Measurements from ENCODE around the gene NFATC2. TPM values are rescaled to one million over a fixed set of nuclear protein-coding genes. Genes with fewer than 3 reads are reported as not detected.

The NFATC2 gene
- total RNA-seq (8.8 TPM), polyA plus RNA-seq (2.1 TPM)

- H3K4me1 ChIP-seq (ENCODE audit: insufficient read depth), result peaks cover 2% of the 10 kb centered on the region
- H3K27ac ChIP-seq (ENCODE audit: low read depth), result peak within 1 kb of the TSS; percentile 40
- 13% methylated on average over 67 of the region's 67 CpGs for whole genome bisulfite sequencing
- H3K36me3 ChIP-seq (ENCODE audit: insufficient read depth), result no peaks in the 10 kb centered on the region
- no peak for DNase-seq (ENCODE audit: extremely low spot score)
- peak within 1 kb of the TSS; percentile 46 for H3K4me3 ChIP-seq (ENCODE audit: low read depth, low read length)
These were observed at the start of gene NFATC2 for GRCh38 chr20:51542571-51543421. Gene NFATC2 (minus strand): TSS chr20:51542719. CDS start chr20:51542499, 220 bp downstream.

DNA sequence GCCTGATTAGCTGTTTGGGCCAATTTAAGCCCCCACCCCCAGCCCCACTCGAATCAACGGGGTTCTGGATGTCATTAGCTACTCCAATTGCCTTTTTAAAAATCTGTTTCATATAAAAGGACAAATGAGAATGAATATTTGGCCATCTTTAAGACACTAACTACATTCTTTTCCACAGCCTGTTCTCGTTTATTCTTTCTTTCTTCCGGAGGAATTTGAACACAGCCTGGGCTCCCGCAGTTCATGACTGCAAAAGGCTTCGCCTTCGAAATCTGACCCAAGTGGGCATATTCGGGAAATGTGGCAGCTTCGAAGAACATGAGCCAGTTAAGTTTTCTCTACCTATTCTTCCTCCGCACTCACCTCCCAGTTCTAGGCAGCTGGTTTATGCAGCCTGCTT is 49.4 kb upstream of the NFATC2 start:
- no peaks in the 10 kb centered on the region for H3K4me1 ChIP-seq (ENCODE audit: insufficient read depth)
- no peak overlapping the region for H3K27ac ChIP-seq (ENCODE audit: low read depth)
- WGBS, result 81% methylated on average over 10 of the region's 10 CpGs
- no peak for DNase-seq (ENCODE audit: extremely low spot score)
- H3K36me3 ChIP-seq (ENCODE audit: insufficient read depth), result no peaks in the 10 kb centered on the region
- no peak overlapping the region for H3K4me3 ChIP-seq (ENCODE audit: low read depth, low read length)

DNA sequence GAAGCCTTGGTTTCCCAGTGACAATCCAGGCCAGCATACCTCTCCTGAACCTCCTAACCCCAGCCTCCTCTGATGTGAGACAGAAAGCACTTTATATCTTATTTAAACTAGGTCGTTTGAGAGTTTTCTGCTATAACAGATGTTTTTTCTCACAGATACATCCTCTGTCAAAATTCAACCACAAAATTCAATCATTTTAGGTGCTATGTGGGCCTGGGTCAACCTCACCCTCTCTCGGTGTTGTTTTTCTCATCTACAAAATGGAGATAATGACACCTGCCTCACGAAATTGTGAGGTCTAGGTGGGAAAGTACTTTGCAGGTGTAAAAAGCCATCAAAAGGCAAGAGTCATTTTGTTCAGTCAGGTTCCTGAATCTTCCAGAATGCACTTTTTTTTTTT is 46.2 kb upstream of the NFATC2 start:
- no peak for DNase-seq (ENCODE audit: extremely low spot score)
- Histone ChIP-seq H3K27ac (ENCODE audit: low read depth) (no peak overlapping the region), H3K36me3 (ENCODE audit: insufficient read depth) (no peaks in the 10 kb centered on the region), H3K4me3 (ENCODE audit: low read depth, low read length) (no peak overlapping the region), H3K4me1 (ENCODE audit: insufficient read depth) (no peaks in the 10 kb centered on the region)
- 69% methylated on average over 3 of the region's 3 CpGs for WGBS

DNA sequence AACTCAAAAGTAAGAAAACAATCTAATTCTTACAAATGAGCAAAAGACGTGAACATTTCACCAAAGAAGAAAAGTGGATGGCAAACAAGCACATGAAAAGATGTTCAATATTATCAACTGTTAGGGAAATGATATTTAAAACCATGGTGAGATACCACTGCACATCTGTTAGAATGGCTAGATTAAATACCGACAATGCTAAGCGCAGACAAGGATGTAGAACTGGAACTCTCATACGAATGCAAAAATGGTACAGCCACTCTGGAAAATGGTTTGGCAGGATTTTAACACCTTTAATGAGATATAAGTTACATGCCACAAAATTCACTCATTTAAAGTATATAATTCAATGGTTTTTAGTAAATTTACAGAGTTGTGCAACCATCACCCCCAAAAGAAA is 44.6 kb upstream of the NFATC2 start:
- 95% methylated on average over 4 of the region's 4 CpGs for WGBS
- no peak for DNase-seq (ENCODE audit: extremely low spot score)
- H3K4me1 ChIP-seq (ENCODE audit: insufficient read depth), result no peaks in the 10 kb centered on the region
- no peaks in the 10 kb centered on the region for H3K36me3 ChIP-seq (ENCODE audit: insufficient read depth)
- H3K27ac ChIP-seq (ENCODE audit: low read depth), result no peak overlapping the region
- no peak overlapping the region for H3K4me3 ChIP-seq (ENCODE audit: low read depth, low read length)

GRCh38 chr20:51586005-51586440 is 43.5 kb upstream of the NFATC2 start:
- no peak overlapping the region for H3K27ac ChIP-seq (ENCODE audit: low read depth)
- H3K4me1 ChIP-seq (ENCODE audit: insufficient read depth), result no peaks in the 10 kb centered on the region
- WGBS, result 56% methylated on average over 4 of the region's 4 CpGs
- no peak overlapping the region for H3K4me3 ChIP-seq (ENCODE audit: low read depth, low read length)
- no peaks in the 10 kb centered on the region for H3K36me3 ChIP-seq (ENCODE audit: insufficient read depth)
- DNase-seq (ENCODE audit: extremely low spot score), result no peak

DNA sequence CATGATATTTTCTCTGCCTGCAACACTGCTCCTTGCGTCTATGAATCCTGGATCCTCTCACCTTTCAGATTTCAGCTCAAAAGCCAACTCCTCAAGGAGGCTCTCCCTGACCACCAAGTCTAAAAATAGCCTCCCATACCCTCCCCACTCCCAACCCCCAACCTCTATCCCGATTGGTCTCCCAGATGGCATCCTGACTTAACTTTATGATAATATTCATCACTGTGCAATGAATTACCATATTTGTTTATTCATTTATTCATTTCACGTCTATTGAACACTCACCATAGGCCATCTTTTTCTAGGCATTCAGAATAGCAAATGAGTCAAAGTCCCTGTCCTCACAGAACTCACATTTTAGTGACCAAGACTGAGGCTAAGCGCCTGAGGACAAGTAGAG is 42.6 kb upstream of the NFATC2 start:
- H3K27ac ChIP-seq (ENCODE audit: low read depth), result no peak overlapping the region
- H3K4me1 ChIP-seq (ENCODE audit: insufficient read depth), result no peaks in the 10 kb centered on the region
- WGBS, result 88% methylated on average over 4 of the region's 4 CpGs
- no peaks in the 10 kb centered on the region for H3K36me3 ChIP-seq (ENCODE audit: insufficient read depth)
- DNase-seq (ENCODE audit: extremely low spot score), result no peak
- H3K4me3 ChIP-seq (ENCODE audit: low read depth, low read length), result no peak overlapping the region

DNA sequence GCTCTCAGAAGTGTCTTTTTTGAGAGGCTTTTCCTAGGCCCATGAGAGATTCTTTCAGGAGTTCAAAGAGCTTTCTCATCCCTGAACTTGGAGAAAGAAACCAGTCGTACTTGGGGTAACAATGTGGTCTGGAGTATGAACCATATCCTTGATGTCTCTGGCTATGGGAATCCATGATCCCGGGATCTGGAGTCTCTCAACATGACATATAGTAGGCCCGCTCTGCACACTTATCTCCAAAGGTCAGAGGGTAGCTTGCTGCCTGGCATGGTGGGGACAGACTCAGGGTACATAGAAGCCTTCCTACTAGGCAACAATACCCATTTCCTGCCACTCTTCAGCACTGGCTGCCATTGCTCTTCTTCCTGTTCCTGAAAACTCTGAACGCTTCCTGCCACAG is 42.2 kb upstream of the NFATC2 start:
- DNase-seq (ENCODE audit: extremely low spot score), result no peak
- H3K27ac ChIP-seq (ENCODE audit: low read depth), result no peak overlapping the region
- 84% methylated on average over 4 of the region's 4 CpGs for WGBS
- H3K4me1 ChIP-seq (ENCODE audit: insufficient read depth), result no peaks in the 10 kb centered on the region
- no peaks in the 10 kb centered on the region for H3K36me3 ChIP-seq (ENCODE audit: insufficient read depth)
- no peak overlapping the region for H3K4me3 ChIP-seq (ENCODE audit: low read depth, low read length)

DNA sequence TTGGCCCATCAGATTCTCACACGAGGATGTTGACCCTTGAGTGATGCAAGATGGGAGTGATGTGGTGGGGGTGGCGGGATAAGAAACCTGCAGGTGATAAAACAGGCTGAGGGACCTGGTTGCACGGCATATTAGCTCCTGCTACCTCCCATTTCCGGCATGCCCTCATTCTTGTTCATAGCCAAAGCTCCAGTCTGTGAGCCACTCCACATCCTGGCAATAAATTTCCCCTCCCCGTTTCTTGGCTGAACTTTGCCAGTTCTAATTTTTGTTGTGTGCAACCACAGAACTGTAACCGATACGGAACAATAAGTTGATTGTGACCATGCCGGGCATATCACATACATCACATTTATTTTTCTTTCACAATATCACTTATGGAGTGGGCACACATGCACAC is 41.6 kb upstream of the NFATC2 start:
- no peak overlapping the region for H3K4me3 ChIP-seq (ENCODE audit: low read depth, low read length)
- H3K4me1 ChIP-seq (ENCODE audit: insufficient read depth), result no peaks in the 10 kb centered on the region
- H3K36me3 ChIP-seq (ENCODE audit: insufficient read depth), result no peaks in the 10 kb centered on the region
- no peak for DNase-seq (ENCODE audit: extremely low spot score)
- 91% methylated on average over 8 of the region's 8 CpGs for WGBS
- H3K27ac ChIP-seq (ENCODE audit: low read depth), result no peak overlapping the region

GRCh38 chr20:51583499-51583898 is 41.0 kb upstream of the NFATC2 start:
- Histone ChIP-seq H3K36me3 (ENCODE audit: insufficient read depth) (no peaks in the 10 kb centered on the region), H3K4me1 (ENCODE audit: insufficient read depth) (no peaks in the 10 kb centered on the region), H3K27ac (ENCODE audit: low read depth) (no peak overlapping the region), H3K4me3 (ENCODE audit: low read depth, low read length) (no peak overlapping the region)
- DNase-seq (ENCODE audit: extremely low spot score), result no peak
- 95% methylated on average over 14 of the region's 14 CpGs for WGBS

DNA sequence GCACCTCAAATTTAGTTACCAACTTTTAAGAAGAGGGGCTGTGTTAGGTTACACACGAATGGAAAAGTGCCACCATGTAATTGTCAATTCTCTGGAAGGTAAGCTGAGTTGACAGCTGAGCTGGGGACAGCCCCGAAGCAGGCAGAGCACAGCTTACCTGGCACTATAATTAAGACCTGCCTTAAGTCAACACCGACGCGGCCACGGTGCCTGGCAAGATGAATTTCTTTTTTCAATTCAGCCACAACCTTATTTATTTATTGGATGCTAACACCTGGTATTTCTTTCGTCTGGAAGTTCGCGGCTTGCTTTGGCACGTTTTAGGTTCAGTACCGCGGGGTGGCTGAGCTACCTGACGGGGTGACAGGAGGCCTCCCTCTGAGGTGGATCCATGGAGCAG is 40.6 kb upstream of the NFATC2 start:
- Histone ChIP-seq H3K27ac (ENCODE audit: low read depth) (no peak overlapping the region), H3K4me3 (ENCODE audit: low read depth, low read length) (no peak overlapping the region), H3K4me1 (ENCODE audit: insufficient read depth) (no peaks in the 10 kb centered on the region), H3K36me3 (ENCODE audit: insufficient read depth) (no peaks in the 10 kb centered on the region)
- DNase-seq (ENCODE audit: extremely low spot score), result no peak
- WGBS, result 91% methylated on average over 13 of the region's 13 CpGs

GRCh38 chr20:51581571-51581970 is 39.1 kb upstream of the NFATC2 start:
- Histone ChIP-seq H3K4me3 (ENCODE audit: low read depth, low read length) (no peak overlapping the region), H3K36me3 (ENCODE audit: insufficient read depth) (no peaks in the 10 kb centered on the region), H3K4me1 (ENCODE audit: insufficient read depth) (no peaks in the 10 kb centered on the region), H3K27ac (ENCODE audit: low read depth) (no peak overlapping the region)
- DNase-seq (ENCODE audit: extremely low spot score), result no peak

DNA sequence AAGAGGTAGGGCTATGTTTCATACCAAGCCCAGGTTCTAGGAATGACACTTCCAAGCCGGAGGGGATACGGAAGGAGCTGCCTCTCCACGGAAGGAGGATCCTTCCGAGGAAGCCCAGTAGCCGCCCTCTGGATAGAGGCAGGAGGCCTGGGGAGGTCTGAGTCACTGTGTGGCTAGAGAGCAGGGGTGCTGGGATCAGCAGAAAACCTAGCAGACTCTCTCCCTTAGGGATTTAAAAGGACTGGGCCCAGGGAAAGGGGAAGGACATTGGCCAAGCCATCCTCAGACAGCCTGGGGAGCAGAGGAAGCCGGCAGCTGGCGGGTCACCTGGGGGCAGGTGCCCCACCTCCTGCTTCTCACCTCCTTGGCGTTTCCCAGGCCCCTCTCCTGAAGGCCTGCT is 36.6 kb upstream of the NFATC2 start:
- Histone ChIP-seq H3K27ac (ENCODE audit: low read depth) (no peak overlapping the region), H3K4me1 (ENCODE audit: insufficient read depth) (no peaks in the 10 kb centered on the region), H3K36me3 (ENCODE audit: insufficient read depth) (no peaks in the 10 kb centered on the region), H3K4me3 (ENCODE audit: low read depth, low read length) (no peak overlapping the region)
- WGBS, result 74% methylated on average over 8 of the region's 8 CpGs
- no peak for DNase-seq (ENCODE audit: extremely low spot score)

DNA sequence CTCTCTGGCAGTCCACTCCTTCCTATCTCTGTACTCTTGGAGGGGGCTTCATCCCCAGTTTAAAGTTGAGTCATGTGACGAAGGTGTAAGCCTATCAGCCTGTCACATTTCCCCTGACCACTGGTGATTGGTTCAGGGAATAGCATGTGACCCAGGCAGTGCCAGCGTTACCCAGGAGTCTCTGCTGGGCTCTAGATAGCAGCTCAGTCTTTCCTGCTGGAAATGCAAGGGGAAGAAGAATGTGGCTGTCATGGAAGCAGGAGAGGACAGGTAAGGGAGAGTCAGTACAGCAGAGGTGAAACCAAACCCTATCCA is 35.6 kb upstream of the NFATC2 start:
- no peaks in the 10 kb centered on the region for H3K4me1 ChIP-seq (ENCODE audit: insufficient read depth)
- H3K36me3 ChIP-seq (ENCODE audit: insufficient read depth), result no peaks in the 10 kb centered on the region
- WGBS, result 89% methylated on average over 2 of the region's 2 CpGs
- DNase-seq (ENCODE audit: extremely low spot score), result no peak
- no peak overlapping the region for H3K4me3 ChIP-seq (ENCODE audit: low read depth, low read length)
- H3K27ac ChIP-seq (ENCODE audit: low read depth), result no peak overlapping the region

GRCh38 chr20:51577432-51578144 is 35.1 kb upstream of the NFATC2 start:
- Histone ChIP-seq H3K27ac (ENCODE audit: low read depth) (no peak overlapping the region), H3K4me1 (ENCODE audit: insufficient read depth) (no peaks in the 10 kb centered on the region), H3K4me3 (ENCODE audit: low read depth, low read length) (no peak overlapping the region), H3K36me3 (ENCODE audit: insufficient read depth) (no peaks in the 10 kb centered on the region)
- DNase-seq (ENCODE audit: extremely low spot score), result no peak
- WGBS, result 94% methylated on average over 11 of the region's 11 CpGs
